EL (cell line): ENCODE data around the gene ACADVL.

Experiments used
- DNase-seq: peaks from one replicate; pipeline ENCODE4 v3.0.0-alpha.2; 2016

ACADVL gene

DNA sequence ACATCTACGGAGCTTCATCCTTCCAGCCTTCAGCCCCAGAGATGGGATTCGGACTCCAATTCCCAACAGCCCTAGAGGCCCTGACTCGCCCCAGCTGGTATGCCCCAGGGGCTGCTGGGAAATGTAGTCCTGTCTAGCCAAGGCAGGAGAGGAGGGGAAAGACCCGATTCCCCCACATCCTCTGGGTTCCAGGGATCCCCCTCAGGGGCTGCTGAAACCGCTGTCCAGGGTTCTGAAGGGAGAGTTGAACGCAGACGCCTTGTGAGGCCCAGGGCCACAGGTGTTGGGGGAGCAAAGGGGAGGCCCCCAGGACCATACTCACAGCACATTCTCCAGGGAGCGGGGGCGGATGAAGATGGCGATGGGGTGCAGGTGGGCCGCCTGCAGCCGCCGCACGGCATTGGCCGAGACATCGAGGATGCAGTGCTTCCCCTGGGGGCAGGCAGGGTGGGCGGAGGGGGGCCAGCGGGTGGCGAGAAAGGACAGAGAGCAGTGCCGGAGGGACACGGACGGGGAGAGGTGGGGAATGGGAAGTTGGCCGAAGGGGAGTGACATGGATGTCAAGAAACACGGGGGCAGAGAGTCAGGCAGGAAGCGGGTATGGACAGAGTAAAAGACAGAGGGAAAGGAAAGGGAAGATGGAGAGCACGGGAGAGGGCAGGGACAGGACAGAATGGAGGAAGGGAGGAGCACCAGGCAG is 28.0 kb upstream of the ACADVL start:
- DNase-seq = peak; percentile 35

- no peak for DNase-seq
Measured at GRCh38 chr17:7192271-7192937, 27.3 kb upstream of the ACADVL start.

GRCh38 chr17:7195971-7196370 is 23.8 kb upstream of the ACADVL start:
- DNase-seq = no peak

DNA sequence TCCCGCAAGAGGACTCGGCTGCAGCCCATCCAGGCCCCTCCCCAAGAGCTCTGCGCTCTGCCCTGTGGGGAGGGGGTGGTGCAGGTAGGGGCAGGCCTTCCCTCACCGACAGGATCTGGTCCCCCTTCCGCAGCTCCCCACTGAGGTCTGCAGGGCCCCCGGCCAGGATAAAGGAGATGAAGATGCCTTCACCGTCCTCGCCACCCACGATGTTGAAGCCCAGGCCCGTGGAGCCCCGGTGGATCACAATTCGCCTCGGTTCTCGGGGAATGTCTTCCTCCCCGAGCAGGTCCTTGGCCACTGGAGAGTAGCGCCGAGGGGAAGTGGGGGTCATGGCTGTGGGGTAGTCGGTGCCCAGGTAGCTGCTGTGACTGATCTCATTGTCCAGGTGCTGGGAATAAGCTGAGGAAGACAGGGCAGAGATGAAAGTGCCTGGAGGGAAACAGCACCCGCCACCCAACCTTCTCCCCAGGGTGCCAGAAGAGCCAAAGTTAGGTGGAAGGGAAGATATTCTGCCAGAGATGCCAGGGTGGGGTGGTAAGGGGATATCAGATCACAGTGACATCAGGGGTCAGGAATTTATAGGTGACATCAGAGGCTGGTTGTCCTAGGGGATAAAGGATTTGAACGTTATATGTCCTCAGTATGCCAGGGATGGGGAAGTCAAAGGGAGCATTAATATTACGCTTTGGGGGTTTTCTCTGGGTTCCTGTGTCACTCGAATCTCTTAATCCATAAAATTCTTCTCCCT is 22.9 kb upstream of the ACADVL start:
- no peak for DNase-seq

DNA sequence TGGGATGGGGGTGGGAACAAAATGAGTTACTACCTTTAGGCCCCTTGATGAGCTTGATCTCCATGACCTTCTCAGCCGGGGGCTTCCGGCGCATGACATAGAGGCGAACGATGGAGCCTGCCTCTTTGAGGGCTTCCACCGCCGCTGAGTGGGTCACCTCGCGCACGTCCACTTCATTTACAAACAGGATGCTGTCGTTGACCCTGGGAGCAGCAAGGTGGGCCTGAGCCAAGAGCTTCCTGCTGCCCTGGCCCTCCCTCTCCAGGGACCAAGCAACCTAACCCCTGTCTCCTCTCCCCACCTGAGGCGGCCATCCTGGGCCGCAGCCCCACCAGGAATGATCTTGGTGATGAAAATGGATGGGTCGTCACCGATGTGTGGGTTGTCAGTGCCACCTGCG is 16.3 kb upstream of the ACADVL start:
- no peak for DNase-seq

GRCh38 chr17:7204336-7204735 is 15.4 kb upstream of the ACADVL start:
- DNase-seq = no peak

DNA sequence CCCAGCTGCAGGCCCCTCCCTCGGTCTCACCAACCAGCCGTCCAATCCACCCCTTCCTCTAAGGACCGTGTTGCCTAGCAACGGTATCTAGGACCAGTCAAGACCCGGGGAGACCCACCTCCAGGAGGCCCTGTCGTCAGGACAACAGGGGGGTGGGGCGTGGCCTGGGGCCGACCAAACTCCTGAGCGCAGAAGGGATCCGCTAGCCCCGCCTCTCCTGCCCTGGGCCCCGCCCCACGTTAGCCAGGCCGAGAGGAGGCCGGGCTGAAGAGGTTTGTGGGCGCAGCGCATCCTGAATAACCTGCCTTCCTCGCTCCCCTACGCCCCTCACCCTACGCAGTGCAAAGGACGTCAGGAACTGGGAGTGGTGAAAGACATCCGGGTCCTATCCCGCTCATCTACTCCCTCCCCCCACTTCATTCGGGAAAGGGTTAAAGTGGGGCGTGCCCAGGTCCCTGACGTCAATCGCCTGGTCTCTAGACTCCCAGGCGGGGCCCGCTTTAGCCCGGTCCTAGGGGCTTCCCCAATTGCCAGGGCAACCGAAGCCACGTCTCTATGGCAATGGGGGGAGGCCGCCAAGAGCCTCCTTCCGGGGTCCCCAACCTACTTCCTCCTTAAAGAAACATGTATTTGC is 14.8 kb upstream of the ACADVL start:
- peak; percentile 72 for DNase-seq

DNA sequence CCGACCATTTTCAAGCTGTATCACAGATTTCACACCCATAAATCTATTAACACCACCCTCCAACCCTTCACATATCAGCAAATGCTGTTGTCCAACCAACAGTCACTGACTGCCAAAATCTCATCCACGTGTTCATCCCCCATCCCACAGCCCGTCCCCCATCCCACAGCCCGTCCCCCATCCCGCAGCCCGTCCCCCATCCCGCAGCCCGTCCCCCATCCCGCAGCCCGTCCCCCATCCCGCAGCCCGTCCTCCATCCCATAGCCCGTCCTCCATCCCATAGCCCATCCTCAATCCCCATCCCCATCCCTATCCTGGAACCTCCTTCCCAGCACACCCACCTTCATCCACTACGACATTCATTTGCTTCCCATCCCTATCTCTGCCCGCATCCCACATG is 14.2 kb upstream of the ACADVL start:
- DNase-seq = no peak

GRCh38 chr17:7207120-7208001 is 12.4 kb upstream of the ACADVL start:
- DNase-seq = no peak

DNA sequence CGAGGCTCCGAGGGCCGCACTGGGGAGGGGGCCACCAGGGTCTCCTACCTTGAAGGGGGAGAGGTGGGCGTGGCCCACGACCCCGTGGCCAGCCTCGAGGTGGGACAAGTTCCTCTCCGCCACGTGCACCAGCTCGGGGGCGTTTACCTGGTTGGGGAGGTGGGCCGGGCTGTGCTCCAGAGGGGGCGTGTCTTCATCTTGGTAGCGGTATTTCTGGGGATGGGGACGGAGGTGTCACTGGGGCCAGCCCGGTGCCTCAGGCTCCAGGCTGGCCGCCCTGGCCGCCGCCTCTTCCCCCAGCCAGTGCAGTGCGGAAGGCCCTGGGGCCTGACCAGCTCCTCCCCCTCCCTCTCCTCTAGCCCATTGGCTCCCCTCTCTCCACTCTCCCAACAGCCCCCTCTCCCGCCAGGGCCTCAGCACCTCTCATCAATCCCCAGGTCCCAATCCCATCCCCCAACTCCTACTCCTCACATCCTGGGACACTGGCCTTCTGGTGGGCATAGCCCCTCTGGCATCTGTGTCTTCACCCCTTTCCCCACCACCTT is 11.6 kb upstream of the ACADVL start:
- no peak for DNase-seq

DNA sequence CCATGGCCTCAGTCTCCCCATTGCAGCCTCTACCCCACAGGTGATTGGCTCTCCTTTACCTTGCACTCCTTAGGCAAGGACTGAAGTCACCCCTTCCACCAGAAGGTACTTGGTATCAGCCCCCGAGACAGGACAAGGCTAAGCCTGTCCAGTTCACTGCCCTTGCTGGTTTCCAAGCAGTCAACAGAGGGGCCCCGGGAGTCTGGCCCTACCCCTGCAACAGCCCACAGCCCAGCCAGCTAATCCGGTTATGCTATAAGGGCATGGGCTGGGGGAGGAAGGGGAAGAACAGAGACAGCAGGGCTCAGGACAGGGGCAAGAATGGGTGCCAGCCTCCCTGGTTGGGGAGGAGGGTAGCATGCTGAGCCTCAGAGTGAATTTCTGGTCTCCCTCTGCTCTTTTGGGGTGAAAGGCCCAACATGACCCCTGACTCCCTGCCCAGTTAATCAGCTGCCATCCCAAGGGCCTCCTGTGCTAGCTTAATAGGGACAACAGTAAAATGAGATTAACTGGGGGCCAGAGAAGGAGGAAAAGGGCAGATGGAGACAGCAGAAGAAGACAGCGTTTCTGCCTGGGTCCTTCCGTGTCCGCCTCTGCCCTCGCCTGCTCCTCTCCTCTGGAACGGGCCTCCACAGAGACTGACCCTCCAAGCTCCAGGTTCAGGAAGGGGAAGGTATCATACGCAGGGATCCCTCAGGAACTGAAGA is 10.8 kb upstream of the ACADVL start:
- no peak for DNase-seq

DNA sequence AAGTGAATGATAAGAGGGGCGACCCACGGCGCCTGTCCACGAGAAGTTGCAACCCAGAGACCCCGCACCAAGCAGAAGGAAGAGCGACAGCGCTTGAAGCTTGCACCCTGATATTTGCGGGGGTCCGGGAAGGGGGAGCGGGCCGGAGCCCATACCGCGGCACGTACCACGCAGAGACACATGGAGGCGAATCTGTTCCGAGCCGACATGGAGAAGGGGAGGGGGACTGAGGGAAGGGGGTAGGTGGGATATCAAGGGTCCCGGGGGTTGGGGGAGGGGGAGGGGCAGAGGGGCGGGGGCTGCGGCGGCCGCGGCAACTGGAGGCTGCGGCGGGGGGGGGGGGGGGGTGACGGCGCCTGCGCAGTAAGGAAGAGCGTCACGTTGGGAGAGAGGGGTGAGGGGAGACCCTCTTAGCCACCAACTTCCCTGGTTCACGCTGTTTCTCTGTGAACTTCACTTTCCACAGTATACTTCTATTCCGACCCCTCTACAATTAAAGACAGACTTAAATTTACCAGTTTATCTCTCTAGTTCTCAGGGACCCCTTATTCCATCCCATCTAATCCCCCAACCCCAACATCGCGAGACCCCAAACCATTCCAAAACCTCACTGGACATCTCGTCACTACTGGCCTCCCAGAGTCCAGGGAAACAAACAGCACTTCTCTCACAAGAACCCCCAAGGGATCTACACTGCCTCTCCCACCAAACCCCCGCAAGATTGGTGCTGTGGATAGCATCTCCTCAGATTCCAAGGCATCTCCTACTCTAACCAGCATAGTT is 8.1 kb upstream of the ACADVL start:
- DNase-seq = no peak

- peak; percentile 67 for DNase-seq
Measured at GRCh38 chr17:7213895-7214299, 5.8 kb upstream of the ACADVL start.

DNA sequence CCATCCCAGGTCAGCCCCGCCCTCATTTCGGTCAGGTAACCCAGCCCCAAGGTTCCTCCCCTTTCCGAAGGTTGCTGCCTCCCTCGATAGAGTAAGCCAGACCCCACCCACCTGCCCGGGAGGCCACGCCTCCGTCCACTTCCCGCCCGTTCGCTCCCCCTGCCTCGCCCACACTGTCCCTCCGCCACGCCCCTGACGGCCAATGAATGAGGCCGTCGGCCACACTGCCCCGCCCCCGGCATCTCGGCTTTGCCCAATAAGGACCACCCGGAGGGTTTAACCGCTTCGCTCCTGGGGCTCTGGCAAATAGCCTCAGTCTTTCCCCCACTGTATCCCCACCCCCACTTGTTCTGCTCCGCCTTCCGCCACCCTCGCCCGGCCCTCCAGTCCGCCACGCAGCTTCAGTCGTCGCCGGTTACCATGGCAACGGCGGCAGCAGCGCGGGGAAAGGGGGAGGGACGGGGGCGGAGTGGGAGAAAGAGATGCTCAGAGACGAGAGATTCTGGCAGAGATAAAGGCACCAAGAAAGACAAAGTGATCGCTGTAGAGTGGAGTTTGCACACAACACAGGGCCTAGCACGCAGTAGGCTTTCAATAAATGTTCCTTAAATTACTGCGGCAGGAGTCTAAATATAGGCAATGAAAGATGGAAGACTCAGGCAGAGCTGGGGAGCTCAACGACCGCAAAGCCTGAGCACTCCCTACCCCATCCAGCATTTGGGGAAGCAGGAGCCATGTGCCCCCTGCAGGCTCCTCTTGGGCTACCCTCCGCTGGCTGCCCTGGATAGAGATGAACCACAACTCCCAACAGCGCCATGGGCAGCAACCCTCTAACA is 5.2 kb upstream of the ACADVL start:
- DNase-seq = peak; percentile 98

DNA sequence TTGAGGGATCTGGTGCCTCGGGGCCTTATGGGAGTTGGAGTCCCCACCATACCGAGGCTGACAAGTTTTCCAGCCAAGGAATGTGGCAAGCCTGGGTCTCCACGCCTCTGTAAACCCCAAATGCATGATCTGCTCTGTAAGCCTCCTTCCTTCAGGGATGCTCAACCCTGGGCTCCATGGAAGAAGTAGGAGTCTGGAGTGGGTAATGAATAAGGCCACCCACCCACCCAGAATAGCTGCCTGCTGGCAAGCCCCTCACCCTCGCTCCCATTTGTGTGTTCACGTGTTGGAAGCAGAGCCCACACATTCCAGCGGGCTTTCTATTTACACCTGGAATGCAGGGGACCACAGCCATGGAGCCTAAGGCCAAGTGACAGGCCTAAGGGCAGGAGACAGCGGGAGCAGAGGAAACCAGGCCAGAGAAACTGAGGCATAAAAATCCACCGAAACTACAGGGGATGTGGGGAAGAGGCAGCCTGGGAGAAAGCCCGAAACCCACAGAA is 4.6 kb upstream of the ACADVL start:
- DNase-seq = no peak

DNA sequence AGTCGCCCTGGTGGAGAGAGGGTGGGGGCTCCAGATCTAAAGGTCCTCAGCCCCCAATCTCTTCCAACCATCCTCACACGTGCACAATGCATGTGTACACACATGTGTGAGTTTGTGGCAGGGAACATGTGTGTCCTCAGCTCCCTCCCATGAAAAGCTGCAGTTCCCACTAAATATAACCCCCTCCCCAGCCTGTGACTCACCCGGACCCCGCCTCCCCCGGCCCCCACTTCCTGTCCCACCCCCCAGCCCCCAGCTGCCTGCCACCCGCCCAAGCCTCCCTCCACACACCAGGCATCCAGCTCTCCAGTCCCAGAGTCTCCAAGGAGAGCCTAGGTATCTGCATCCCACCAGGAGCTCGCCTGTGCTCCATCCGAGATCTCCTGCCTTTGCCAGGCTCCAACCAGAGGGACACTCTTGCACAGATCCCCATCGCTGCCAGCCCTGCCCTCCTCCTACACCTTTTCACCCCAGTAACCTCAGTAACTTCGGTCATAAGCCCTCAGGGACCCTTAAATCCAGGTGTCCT is 4.0 kb upstream of the ACADVL start:
- DNase-seq = no peak

- DNase-seq = no peak
Measured at GRCh38 chr17:7216242-7217112, 3.3 kb upstream of the ACADVL start.
